Activated CD4-positive, alpha-beta T cell treated with anti-CD3 and anti-CD28 coated beads, Interleukin-2, amount 50 U/mL, for 1 hour (primary cell): ENCODE data around the gene STX10.

Experiments
- DNase-seq: peaks from one replicate; pipeline ENCODE4 v3.0.0-alpha.2; 2020

Gene STX10

GRCh38 chr19:13118424-13119193, 31.6 kb downstream of the STX10 start:
- DNase-seq = no peak

DNA sequence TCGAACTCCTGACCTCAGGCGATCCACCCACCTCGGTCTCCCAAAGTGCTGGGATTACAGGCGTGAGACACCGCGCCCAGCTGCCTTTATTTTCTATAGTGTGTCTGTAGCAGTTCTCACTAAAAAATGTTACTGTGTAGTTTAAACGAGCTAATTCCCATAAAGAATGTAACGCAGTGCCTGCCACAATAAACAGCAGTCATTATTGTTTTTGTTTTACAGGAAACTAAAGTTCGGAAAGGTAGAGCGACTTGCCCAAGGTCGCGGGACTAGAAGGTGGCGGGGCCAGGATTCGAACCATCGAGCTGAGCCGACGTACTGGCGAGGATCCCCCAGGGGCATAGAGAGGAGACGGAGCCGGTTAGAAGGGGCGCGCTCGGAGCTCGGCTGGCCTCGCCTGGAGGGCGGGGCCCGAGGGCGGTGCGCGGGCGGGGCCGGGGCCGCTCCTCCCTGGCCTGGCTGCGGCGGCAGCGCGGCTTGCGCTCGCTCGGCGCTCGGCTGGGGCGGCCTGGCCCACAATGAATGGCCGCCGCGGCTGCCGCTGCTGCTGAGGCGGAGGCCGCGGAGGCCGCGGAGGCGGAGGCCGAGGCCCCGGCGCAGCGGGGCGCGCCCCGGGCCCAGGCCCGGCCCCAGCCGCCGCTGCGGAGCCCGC, 32.3 kb downstream of the STX10 start, which contains the start of gene NACC1:
Gene NACC1 (plus strand): TSS at position 493 of the 652 bp plus-strand sequence. CDS start 16,944 bp downstream, outside the sequence.
- DNase-seq = peak; percentile 84

- DNase-seq = no peak
Measured at GRCh38 chr19:13117176-13117771, 32.9 kb downstream of the STX10 start.

DNA sequence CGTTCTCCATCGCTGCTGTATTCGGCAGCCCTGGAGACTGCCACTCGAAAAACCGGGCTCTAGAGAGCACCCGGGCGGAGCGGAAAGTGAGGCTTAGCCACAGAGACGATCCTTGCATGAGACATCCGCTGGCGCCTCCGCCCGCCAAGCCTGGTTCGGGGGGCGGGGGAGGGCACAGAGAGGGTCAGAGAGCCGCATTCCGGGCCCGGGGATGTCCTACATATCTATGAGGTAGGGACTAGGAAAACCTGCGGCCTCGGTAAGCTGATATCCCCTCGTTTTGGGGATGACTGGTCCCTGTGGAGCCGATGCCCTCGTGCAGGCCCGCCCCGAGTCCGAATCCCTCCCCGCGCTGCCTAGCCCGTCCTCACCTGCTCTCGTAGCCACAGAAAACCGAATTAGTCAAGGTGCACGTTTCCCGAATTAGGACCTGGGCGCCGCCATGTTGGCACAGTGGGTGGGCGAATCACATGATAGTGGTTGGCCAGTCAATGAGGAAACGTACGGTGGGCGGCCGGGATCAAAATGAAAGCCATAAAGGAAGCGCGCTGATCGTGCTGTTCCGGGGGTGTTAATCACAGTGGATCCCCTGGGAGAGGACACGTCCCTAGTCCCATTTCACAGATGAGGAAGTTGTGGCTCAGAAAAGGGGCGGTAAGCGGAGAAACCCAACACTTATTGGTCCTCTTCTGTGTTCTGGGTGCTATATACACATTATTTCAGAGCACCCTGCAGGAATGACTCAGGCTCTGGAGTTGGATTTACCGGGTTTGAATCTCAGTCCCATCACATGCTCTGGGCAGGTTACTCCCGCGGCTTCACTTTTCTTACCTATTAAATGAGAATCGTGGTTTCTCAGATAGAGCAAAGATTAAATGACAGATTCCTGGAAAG, 33.6 kb downstream of the STX10 start, which contains the start of gene TRMT1:
Gene TRMT1 (minus strand): TSS at position 459 of the 894 bp plus-strand sequence. CDS start 341 bp downstream, at position 118.
- peak; percentile 85 for DNase-seq

DNA sequence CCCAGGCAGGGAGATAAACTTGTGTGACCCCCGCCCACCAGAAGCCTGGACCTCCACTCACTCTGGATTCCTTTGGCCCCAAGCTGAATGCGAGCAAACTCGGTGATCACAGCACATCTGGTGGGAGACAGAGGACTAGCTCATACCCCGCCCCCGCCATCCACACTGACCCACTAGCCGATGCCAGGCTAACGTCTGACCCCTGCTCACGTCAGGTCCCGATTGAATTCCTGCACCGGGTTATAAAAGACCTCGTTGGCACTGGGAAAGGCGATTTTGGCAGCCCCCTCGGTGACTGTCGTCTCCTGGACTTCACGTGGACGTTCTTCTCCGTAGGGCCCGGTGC, 34.3 kb downstream of the STX10 start:
- no peak for DNase-seq

GRCh38 chr19:13112555-13112954, 37.6 kb downstream of the STX10 start:
- no peak for DNase-seq

DNA sequence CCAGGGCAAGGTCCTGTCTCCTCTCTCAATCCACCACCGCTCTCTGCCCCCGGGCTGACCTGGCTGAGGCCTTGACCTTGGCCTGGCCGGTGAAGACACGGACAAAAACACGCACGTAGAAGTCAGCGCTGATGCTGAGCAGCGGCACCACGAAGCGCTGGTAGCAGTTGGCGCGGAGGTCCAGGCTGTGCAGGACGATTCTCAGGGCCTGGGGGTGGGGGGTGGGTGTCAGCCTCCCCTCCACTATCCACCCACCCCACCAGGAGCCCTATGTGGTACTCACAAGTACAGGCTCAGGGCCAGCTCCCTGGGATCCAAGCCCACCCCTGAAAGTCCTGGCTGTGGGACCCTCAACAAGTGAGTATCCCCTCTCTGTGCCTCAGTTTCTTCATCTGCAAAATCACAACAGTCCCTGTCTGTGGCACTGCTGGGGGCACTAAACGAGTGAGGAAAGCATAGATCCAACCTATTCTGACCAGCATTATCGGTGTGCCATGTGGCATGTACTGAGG, 40.0 kb downstream of the STX10 start:
- no peak for DNase-seq

DNA sequence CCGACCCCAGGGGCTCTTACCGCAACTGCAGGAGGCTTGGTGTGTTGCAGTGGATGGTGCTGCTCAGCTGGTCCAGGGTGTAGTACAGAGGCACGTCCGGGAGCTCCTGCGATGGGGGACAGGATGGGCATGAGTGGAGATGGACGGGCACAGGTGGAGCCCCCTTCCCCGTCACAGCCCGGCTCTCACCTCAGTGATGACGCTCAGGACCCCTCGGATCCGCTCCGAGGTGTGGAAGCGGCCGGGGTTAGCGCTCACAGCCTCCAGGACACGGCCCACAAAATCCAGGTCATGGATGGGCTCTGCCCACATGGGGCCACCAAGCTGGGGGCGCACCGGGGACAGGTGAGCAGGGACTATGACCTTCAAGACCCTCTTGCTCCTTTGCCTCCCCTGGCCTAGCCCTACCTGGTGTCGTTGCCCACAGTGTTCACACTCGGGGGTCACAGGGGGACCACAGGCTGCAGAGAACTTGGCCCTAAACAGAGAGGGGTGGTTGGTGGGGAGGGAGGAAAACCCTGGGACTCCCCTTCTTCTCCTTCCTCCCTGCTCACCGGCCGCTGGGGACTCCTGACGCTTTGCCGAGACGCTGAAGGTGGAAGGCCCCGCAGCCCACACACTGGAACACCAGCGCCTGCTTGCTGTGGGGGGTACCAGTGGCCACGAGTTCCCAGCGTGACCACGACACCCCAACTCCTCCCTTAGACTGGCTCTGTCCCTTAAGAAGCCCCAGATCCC, 40.6 kb downstream of the STX10 start:
- DNase-seq = no peak

DNA sequence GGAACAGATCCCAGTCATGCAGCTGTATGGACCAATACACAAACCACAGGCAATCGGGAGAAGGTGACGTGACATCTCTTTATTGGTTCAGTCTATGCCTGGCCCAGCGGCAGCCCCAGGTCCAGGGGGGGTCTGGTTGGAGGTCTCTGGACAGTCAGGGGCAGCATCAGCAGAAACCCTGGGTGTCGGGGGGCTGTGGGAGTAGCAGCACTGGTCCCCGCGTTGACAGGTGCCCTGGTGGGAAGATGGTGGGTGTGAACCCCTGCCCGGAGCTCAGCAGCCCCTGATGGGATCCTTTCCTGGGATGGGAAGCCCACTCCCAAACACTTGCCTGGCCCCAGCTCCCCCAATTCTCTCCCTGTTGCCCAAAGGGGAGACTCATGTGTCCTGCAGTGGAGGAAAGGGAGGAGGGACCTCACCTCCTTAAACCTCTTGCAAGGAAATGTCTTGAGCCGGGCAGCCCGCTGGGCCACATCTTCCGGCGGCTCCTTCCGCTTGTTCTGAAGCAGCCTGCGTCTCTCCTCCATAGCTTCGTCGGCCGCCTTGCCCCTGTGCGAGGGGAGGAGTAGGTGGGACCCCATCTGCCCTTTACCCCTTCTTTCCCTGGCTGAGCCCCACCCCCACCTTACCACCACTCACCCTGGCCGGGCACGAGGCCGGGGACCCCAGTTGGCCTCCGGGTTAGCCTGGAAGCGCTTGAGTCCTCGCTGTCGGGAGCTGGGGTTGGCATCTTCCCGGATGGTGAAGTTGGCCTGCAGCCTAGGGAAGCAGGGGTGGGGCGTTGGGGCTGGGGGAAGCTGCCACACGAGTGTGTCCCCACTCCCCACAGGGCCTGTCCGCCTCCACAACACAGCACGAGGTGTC, 45.1 kb downstream of the STX10 start:
- DNase-seq = no peak

DNA sequence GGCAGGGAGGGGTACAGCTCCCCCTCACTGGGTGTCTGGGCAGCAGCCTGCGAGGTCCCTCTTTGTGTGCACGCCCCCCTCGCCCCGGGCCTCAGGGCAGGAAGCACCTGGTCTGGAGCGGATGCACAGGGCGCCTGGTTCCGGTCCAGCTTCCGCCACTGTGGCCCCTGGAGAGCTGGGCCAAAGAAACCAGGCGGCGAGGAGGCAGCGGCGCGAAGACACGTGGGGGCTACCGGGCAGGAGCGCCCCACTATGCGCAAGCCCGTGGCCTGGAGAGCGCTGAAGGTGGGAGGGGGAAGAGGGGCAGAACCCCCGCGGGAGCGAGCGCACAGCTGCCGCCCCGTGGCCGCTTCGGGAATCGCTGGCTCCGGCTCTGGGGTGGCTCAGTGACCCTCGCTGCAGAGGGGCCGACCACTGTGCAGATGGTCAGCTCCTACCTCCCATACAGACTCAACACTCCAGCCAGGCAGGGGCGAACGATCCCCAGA, 45.8 kb downstream of the STX10 start:
- peak; percentile 63 for DNase-seq

DNA sequence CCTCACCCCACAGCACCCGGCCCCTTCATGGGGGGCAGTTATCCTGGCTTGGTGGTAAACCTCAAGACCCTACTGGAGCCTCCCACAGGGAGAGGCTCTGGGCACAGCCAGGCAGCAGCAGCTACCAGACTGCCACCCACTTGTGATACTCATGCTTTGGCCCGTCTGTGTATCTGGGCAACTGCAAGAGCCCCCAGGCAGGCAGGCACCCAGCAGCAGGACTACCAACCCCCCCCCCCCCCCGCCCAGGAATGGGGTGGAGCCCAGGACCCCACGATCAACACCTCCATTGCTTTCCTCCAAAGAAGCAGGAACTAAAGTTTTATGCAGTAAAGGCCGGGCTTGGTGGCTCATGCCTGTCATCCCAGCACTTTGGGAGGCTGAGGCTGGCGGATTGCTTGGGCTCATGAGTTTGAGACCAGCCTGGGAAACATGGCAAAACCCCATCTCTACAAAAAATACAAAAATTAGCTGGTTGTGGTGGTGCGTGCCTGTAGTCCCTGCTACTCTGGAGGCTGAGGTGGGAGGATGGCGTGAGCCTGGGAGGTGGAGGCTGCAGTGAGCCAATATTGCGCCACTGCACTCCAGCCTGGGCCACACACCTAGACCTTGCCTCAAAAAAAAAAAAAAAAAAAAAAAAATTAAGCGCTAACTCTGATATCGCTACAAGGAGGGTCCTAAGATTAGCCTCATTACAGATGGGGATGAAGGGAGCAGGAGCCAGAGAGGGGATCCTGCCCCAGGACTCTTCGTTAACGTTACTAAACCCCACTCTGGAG, 46.4 kb downstream of the STX10 start:
- no peak for DNase-seq

GRCh38 chr19:13102666-13103580, 47.3 kb downstream of the STX10 start, which contains the start of gene LYL1:
TSS of gene LYL1 (minus strand) at chr19:13102858. CDS start at chr19:13101171, 1,687 bp downstream.
- DNase-seq = no peak

- DNase-seq = no peak
Measured at GRCh38 chr19:13102416-13102665, 47.8 kb downstream of the STX10 start.

GRCh38 chr19:13101590-13102415, 48.4 kb downstream of the STX10 start:
- DNase-seq = no peak

GRCh38 chr19:13100841-13101589, 49.2 kb downstream of the STX10 start:
- no peak for DNase-seq

DNA sequence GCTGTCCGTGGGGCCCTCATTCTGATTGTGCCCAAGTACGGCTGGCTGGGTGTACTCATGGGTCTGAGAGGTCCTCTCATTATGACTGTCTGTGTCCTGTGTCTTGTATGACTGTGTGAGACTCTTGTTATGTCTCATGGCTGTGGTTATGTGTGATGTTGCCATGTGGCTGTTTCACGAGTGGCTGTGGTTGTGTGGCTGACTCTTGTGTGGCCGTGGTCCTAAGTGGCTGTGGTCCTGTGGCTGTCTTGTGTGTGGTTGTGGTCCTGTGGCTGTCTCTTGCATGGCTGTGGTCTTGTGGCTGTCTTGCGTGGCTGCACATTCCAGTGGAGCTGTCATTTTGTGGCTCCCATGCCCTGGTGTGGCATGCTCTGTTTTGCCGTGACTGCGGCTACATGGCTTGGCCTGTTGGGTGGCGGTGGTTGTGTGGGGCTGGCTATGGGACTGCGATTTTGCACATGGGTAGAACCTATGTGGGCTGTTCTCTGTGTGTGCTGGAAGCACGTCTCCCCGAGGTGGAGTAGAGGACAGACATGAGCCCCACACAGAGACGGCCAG, 50.1 kb downstream of the STX10 start:
- peak; percentile 59 for DNase-seq
